ENCODE data around the gene HLA-DQB1. TPM values are rescaled to one million over a fixed set of nuclear protein-coding genes. Genes with fewer than 3 reads are reported as not detected.
"Not testable (repeated sequence)": the region's sequence is repeated elsewhere in the genome, so short reads cannot be mapped to it uniquely, and the experiment has no call there.

Gene HLA-DQB1
- total and polyA plus RNA-seq, 2 donors (not counting 1 experiment from before 2014, with no cell fraction given) = not detected

- Histone ChIP-seq H3K79me2 (ENCODE audit: control insufficient read depth, insufficient read depth, low read length) (no peaks in the 10 kb centered on the region), H4K20me1 (ENCODE audit: control insufficient read depth, extremely low read depth, insufficient read depth, low read length) (no peaks in the 10 kb centered on the region), H3K4me1 (ENCODE audit: control insufficient read depth, extremely low read depth, insufficient read depth, low read length) (no peaks in the 10 kb centered on the region), H3K9me3 (ENCODE audit: control insufficient read depth, insufficient read depth, low read depth, low read length) (no peaks in the 10 kb centered on the region), H3K4me2 (ENCODE audit: extremely low read depth, insufficient read depth, low read length) (no peak overlapping the region), H3K9ac (ENCODE audit: insufficient read depth, low read length) (no peak overlapping the region), H3K4me3 (replicated peaks in 1 of 4; ENCODE audit: control extremely low read depth in 1 of 4, insufficient read depth in 1 of 4, low read depth in 3 of 4, low read length in 4 of 4) (no peak overlapping the region), H3K27me3 (ENCODE audit: control insufficient read depth, insufficient read depth, low read length) (peaks cover 2% of the 10 kb centered on the region), H2AFZ (ENCODE audit: low read length) (no peak overlapping the region), H3K27ac (ENCODE audit: insufficient read depth, low read length) (no peak overlapping the region), H3K36me3 (ENCODE audit: control insufficient read depth, insufficient read depth, low read length) (no peaks in the 10 kb centered on the region)
- no peak for TF ChIP-seq CTCF (conservative IDR thresholded peaks at IDR 0.05 in 1 of 2, IDR thresholded peaks at IDR 0.05 in 1 of 2; ENCODE audit: low read depth in 1 of 2, low read length in 2 of 2)
- no peak for TF ChIP-seq EZH2 (IDR thresholded peaks at IDR 0.05; ENCODE audit: low read length, missing control alignments)
- DNase-seq (ENCODE audit: low read depth in 2 of 2) = no peak
These were observed 8.1 kb downstream of the HLA-DQB1 start for GRCh38 chr6:32658268-32658897.

DNA sequence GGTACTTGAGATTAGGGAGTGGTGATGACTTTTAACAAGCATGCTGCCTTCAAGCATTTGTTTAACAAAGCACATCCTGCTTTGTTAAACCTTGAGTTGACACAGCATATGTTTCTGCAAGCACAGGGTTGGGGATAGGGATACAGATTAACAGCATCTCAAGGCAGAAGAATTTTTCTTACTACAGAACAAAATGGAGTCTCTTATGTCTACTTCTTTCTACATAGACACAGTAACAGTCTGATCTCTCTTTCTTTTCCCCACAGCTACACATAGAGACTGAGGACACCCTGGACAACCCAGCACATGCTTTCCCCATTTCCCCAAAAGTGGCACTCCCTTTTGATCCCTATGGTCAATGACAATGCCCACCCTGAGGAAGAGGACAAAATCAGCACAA is 8.6 kb downstream of the HLA-DQB1 start:
- not testable (repeated sequence) for H3K27ac ChIP-seq (ENCODE audit: insufficient read depth, low read length); H3K9ac ChIP-seq (ENCODE audit: insufficient read depth, low read length); H3K4me3 ChIP-seq (replicated peaks in 1 of 4; ENCODE audit: control extremely low read depth in 1 of 4, insufficient read depth in 1 of 4, low read depth in 3 of 4, low read length in 4 of 4); H3K4me1 ChIP-seq (ENCODE audit: control insufficient read depth, extremely low read depth, insufficient read depth, low read length); H3K27me3 ChIP-seq (ENCODE audit: control insufficient read depth, insufficient read depth, low read length); H3K36me3 ChIP-seq (ENCODE audit: control insufficient read depth, insufficient read depth, low read length); H3K4me2 ChIP-seq (ENCODE audit: extremely low read depth, insufficient read depth, low read length); H4K20me1 ChIP-seq (ENCODE audit: control insufficient read depth, extremely low read depth, insufficient read depth, low read length); H3K9me3 ChIP-seq (ENCODE audit: control insufficient read depth, insufficient read depth, low read depth, low read length); DNase-seq (ENCODE audit: low read depth in 2 of 2); H2AFZ ChIP-seq (ENCODE audit: low read length); H3K79me2 ChIP-seq (ENCODE audit: control insufficient read depth, insufficient read depth, low read length)

DNA sequence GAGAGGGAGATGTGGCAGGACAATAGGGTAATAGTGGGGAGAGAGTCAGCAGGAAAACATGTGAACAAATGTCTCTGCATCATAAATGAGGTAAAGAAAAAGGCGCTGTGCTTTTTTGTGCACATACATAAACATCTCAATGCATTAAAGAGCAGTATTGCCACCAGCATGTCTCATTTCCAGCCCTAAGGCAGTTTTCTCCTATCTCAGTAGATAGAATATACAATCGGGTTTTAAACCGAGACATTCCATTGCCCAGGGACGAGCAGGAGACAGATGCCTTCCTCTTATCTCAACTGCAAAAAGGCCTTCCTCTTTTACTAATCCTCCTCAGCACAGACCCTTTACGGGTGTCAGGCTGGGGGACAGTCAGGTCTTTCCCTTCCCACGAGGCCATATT is 9.1 kb downstream of the HLA-DQB1 start:
- not testable (repeated sequence) for DNase-seq (ENCODE audit: low read depth in 2 of 2); H2AFZ ChIP-seq (ENCODE audit: low read length); H3K9ac ChIP-seq (ENCODE audit: insufficient read depth, low read length); H3K4me1 ChIP-seq (ENCODE audit: control insufficient read depth, extremely low read depth, insufficient read depth, low read length); H4K20me1 ChIP-seq (ENCODE audit: control insufficient read depth, extremely low read depth, insufficient read depth, low read length); H3K27me3 ChIP-seq (ENCODE audit: control insufficient read depth, insufficient read depth, low read length); H3K9me3 ChIP-seq (ENCODE audit: control insufficient read depth, insufficient read depth, low read depth, low read length); H3K79me2 ChIP-seq (ENCODE audit: control insufficient read depth, insufficient read depth, low read length); H3K4me2 ChIP-seq (ENCODE audit: extremely low read depth, insufficient read depth, low read length); H3K4me3 ChIP-seq (replicated peaks in 1 of 4; ENCODE audit: control extremely low read depth in 1 of 4, insufficient read depth in 1 of 4, low read depth in 3 of 4, low read length in 4 of 4); H3K36me3 ChIP-seq (ENCODE audit: control insufficient read depth, insufficient read depth, low read length); H3K27ac ChIP-seq (ENCODE audit: insufficient read depth, low read length)

DNA sequence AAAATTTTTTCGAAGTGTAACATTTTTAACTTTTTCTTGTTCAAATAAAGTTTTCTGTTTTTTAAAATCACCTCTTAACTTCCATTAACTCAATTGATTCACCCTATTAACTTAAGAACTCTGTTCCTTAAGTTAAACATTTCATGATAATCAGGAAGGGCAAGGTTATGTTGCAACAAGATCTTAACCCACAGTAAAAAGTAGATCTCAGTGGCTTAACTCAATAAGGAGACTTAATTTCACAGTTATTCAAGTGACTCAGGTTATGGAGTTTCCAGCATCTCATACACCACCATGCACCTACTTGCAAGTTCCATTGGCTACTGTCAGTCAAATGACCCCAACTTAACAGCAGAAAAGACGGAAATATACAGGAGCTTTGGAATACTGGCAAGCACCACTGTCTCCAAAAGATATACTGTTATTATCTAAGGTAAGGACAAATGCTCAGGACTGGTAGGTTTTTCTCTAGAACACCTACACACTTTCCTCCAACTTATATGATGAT is 11.2 kb downstream of the HLA-DQB1 start:
- Histone ChIP-seq H3K4me1 (ENCODE audit: control insufficient read depth, extremely low read depth, insufficient read depth, low read length) (no peaks in the 10 kb centered on the region), H3K79me2 (ENCODE audit: control insufficient read depth, insufficient read depth, low read length) (no peaks in the 10 kb centered on the region), H3K4me2 (ENCODE audit: extremely low read depth, insufficient read depth, low read length) (no peak overlapping the region), H3K9me3 (ENCODE audit: control insufficient read depth, insufficient read depth, low read depth, low read length) (no peaks in the 10 kb centered on the region), H2AFZ (ENCODE audit: low read length) (no peak overlapping the region), H3K9ac (ENCODE audit: insufficient read depth, low read length) (no peak overlapping the region), H3K36me3 (ENCODE audit: control insufficient read depth, insufficient read depth, low read length) (no peaks in the 10 kb centered on the region), H3K27ac (ENCODE audit: insufficient read depth, low read length) (no peak overlapping the region), H3K27me3 (ENCODE audit: control insufficient read depth, insufficient read depth, low read length) (no peaks in the 10 kb centered on the region), H3K4me3 (replicated peaks in 1 of 4; ENCODE audit: control extremely low read depth in 1 of 4, insufficient read depth in 1 of 4, low read depth in 3 of 4, low read length in 4 of 4) (no peak overlapping the region), H4K20me1 (ENCODE audit: control insufficient read depth, extremely low read depth, insufficient read depth, low read length) (no peaks in the 10 kb centered on the region)
- no peak for DNase-seq (ENCODE audit: low read depth in 2 of 2)
- TF ChIP-seq EZH2 (IDR thresholded peaks at IDR 0.05; ENCODE audit: low read length, missing control alignments) (no peak), CTCF (conservative IDR thresholded peaks at IDR 0.05 in 1 of 2, IDR thresholded peaks at IDR 0.05 in 1 of 2; ENCODE audit: low read depth in 1 of 2, low read length in 2 of 2) (no peak)

Measured in fibroblast of lung (primary cell).